ENCODE results near the gene FBXO47.
"Not testable (repeated sequence)": the region's sequence is repeated elsewhere in the genome, so short reads cannot be mapped to it uniquely, and the experiment has no call there.

Gene FBXO47

DNA sequence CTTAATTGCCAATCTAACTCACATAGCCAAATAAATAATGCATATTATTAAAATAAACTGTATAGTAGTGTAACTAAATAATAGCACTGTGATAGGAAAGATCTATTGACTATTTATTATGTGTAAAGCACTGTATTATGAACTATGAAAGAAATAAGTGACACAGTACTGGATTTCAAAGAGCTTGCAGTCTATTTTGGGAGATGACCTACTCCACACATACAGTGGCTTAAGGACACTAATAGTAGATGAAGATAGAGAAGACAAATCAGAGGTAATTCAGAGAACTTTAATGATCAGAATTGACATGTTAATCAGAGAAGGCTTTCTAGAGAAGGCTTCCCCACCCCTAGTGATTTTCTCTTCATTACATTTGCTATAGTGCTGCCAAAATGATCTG is 27.2 kb downstream of the FBXO47 start:
- TF ChIP-seq, protein P1, sequence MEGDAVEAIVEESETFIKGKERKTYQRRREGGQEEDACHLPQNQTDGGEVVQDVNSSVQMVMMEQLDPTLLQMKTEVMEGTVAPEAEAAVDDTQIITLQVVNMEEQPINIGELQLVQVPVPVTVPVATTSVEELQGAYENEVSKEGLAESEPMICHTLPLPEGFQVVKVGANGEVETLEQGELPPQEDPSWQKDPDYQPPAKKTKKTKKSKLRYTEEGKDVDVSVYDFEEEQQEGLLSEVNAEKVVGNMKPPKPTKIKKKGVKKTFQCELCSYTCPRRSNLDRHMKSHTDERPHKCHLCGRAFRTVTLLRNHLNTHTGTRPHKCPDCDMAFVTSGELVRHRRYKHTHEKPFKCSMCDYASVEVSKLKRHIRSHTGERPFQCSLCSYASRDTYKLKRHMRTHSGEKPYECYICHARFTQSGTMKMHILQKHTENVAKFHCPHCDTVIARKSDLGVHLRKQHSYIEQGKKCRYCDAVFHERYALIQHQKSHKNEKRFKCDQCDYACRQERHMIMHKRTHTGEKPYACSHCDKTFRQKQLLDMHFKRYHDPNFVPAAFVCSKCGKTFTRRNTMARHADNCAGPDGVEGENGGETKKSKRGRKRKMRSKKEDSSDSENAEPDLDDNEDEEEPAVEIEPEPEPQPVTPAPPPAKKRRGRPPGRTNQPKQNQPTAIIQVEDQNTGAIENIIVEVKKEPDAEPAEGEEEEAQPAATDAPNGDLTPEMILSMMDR (IDR thresholded peaks at IDR 0.05; ENCODE audit: low read depth, low read length, missing control alignments): no peak
- DNase-seq (ENCODE audit: low read depth): no peak
- H3K4me3 ChIP-seq (ENCODE audit: low read depth, low read length): no peak overlapping the region

GRCh38 chr17:38933962-38934361 is 33.2 kb downstream of the FBXO47 start:
- DNase-seq (ENCODE audit: low read depth); H3K4me3 ChIP-seq (ENCODE audit: low read depth, low read length): not testable (repeated sequence)

DNA sequence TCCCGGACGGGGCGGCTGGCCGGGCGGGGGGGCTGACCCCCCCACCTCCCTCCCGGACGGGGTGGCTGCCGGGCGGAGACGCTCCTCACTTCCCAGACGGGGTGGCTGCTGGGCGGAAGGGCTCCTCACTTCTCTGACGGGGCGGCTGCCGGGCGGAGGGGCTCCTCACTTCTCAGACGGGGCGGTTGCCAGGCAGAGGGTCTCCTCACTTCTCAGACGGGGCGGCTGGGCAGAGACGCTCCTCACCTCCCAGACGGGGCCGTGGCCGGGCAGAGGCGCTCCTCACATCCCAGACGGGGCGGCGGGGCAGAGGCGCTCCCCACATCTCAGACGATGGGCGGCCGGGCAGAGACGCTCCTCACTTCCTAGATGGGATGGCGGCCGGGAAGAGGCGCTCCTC is 36.4 kb downstream of the FBXO47 start:
- not testable (repeated sequence) for DNase-seq (ENCODE audit: low read depth); H3K4me3 ChIP-seq (ENCODE audit: low read depth, low read length)

DNA sequence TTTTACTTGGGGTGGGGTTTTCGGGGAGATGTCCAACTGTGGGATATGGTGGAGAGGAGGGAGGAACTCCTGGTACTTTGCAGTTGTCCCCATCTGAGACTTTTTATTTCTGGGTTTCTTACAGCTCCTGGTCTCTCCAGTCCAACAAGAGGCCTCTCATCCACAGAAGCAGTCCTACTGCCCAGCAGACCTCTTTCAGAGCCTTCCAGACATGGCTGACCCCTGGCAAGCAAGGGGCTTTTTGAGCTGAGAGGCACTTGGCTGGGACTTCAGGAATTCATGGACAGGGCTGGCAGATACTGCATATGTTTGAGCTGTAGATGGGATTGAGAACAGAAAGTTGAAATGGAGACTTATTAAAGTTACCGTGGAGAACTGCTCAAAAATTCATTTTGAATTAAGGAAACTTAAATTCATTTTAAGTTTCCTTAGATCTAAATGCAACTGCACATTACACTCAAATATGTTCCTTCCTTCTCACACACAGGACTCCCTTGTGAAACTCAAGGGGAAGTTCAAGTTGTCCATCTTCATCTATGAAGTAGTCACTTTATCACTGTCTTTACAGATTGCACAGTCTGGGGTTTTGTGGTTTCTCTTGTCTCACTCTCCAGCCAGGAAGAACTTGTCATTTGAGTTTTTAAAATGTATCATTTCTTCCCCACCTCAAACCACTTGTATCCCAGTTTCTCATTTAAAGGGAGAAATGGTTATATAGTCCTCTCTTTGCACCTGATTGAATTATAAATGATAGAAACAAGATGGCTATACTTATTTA is 40.7 kb downstream of the FBXO47 start:
- H3K4me3 ChIP-seq (ENCODE audit: low read depth, low read length): no peak overlapping the region
- no peak for DNase-seq (ENCODE audit: low read depth)
- TF ChIP-seq, protein P1 (IDR thresholded peaks at IDR 0.05; ENCODE audit: low read depth, low read length, missing control alignments): no peak

GRCh38 chr17:38925263-38925995 is 41.8 kb downstream of the FBXO47 start, which contains the start of gene LASP1NB:
Gene LASP1NB (plus strand): TSS chr17:38925614.
- DNase-seq (ENCODE audit: low read depth): no peak
- H3K4me3 ChIP-seq (ENCODE audit: low read depth, low read length): no peak within 1 kb of the TSS

GRCh38 chr17:38922538-38923297 is 44.5 kb downstream of the FBXO47 start:
- no peak for DNase-seq (ENCODE audit: low read depth)
- H3K4me3 ChIP-seq (ENCODE audit: low read depth, low read length): no peak overlapping the region
- TF ChIP-seq, protein P1 (IDR thresholded peaks at IDR 0.05; ENCODE audit: low read depth, low read length, missing control alignments): no peak

More at GRCh38 chr17:38925263-38925995, 41.8 kb downstream of the FBXO47 start, which contains the start of gene LASP1NB:
- TF ChIP-seq, protein P1 (IDR thresholded peaks at IDR 0.05; ENCODE audit: low read depth, low read length, missing control alignments): no peak

DNA sequence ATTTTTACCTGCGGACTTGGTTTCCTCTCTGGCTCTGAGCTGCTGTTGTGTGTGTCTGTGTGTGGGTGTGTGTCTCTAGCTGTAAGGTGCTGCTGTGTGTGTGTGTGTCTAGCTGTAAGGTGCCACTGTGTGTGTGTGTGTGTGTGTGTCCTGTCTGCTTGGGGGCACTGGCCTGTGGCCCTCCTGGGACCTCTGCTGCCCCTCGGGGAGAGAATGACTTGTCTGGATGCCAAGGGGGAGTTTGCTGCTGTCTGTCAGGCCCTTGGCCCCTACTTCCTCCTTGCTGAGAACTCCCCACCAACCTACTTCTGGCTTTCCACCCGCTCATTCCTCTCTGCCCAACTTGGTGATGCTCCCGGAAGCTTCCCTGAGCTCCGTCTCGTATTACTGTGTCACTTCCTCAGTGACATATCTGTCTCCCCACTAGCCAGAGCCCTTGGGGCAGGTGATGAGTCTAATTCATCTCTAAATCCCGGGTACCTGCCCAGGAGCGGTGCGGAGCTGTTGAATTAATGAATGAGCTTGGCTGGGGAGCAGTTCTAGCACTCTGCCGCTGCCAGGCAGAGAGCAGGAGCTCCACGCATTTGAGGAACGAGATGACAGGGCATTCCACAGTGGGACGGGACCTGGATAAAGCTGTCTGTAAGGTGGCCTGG is 45.3 kb downstream of the FBXO47 start:
- DNase-seq (ENCODE audit: low read depth): no peak
- TF ChIP-seq, protein P1 (IDR thresholded peaks at IDR 0.05; ENCODE audit: low read depth, low read length, missing control alignments): no peak
- no peak overlapping the region for H3K4me3 ChIP-seq (ENCODE audit: low read depth, low read length)

Data from GM12864 (cell line).